ENCODE data around the gene CIAO2B.
"Not testable (repeated sequence)": the region's sequence is repeated elsewhere in the genome, so short reads cannot be mapped to it uniquely, and the experiment has no call there.

The CIAO2B gene

DNA sequence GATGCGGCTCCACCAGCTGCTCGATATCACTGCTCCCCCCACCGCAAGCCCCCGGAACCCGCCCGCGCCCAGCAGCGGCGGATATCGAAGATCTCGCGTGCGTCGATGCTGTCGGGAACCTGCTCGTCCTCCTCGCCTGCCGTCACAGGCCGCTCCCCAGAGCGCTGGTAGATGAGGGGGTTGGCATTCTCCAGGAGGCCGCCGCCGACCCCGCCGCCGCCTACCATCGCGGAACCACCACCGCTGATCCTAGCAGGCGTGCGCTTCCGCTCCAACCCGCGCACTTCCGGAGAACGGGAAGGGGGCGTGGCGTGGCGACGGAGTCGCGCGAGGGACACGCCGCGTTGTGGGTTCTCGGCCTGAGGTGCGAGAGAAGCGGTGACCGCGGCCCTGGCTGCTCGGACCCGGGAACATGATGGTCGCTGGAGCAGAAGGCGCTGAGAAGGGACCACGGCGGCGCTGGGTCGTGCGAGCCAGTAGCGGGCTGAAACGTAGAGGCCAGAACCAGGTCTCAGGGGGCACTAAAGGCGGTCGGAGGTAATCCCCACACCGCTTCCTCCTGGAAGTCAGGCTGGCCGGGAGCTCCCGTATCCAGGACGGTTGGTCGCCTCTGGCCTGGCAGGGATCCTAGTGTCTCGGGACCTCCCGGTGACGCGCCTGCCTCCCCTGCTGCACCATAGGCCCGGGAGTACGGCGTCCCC lies at the start of gene CIAO2B:
CIAO2B (minus strand) TSS at position 265 of the 701 bp plus-strand sequence; CDS start at position 227, 38 bp downstream.
- peak within 1 kb of the TSS; percentile 99 for H3K4me3 ChIP-seq (ENCODE audit: low read length)
- TF ChIP-seq, protein P1, sequence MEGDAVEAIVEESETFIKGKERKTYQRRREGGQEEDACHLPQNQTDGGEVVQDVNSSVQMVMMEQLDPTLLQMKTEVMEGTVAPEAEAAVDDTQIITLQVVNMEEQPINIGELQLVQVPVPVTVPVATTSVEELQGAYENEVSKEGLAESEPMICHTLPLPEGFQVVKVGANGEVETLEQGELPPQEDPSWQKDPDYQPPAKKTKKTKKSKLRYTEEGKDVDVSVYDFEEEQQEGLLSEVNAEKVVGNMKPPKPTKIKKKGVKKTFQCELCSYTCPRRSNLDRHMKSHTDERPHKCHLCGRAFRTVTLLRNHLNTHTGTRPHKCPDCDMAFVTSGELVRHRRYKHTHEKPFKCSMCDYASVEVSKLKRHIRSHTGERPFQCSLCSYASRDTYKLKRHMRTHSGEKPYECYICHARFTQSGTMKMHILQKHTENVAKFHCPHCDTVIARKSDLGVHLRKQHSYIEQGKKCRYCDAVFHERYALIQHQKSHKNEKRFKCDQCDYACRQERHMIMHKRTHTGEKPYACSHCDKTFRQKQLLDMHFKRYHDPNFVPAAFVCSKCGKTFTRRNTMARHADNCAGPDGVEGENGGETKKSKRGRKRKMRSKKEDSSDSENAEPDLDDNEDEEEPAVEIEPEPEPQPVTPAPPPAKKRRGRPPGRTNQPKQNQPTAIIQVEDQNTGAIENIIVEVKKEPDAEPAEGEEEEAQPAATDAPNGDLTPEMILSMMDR (conservative IDR thresholded peaks at IDR 0.05; ENCODE audit: low read length) = no peak
- peak; percentile 78 for DNase-seq (ENCODE audit: low read depth)

DNA sequence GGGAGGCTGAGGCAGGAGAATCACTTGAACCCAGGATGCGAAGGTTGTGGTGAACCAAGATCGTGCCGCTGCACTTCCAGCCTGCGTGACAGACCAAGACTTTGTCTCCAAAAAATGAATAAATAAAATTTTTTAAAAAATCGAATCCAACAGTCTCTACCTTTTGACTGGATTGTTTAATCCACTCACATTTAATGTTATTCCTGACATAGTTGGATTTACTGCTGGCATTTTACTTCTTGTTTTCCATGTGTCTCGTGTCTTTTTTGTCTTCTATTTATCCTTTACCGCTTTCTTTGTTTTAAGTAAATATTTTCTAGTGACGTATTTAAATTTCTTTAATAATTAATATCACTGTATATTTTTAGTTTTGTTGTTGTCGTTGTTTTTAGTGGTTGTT lies 48.8 kb upstream of the CIAO2B start:
- no peak for DNase-seq (ENCODE audit: low read depth)
- no peak overlapping the region for H3K4me3 ChIP-seq (ENCODE audit: low read length)
- TF ChIP-seq, protein P1 (conservative IDR thresholded peaks at IDR 0.05; ENCODE audit: low read length) = no peak

DNA sequence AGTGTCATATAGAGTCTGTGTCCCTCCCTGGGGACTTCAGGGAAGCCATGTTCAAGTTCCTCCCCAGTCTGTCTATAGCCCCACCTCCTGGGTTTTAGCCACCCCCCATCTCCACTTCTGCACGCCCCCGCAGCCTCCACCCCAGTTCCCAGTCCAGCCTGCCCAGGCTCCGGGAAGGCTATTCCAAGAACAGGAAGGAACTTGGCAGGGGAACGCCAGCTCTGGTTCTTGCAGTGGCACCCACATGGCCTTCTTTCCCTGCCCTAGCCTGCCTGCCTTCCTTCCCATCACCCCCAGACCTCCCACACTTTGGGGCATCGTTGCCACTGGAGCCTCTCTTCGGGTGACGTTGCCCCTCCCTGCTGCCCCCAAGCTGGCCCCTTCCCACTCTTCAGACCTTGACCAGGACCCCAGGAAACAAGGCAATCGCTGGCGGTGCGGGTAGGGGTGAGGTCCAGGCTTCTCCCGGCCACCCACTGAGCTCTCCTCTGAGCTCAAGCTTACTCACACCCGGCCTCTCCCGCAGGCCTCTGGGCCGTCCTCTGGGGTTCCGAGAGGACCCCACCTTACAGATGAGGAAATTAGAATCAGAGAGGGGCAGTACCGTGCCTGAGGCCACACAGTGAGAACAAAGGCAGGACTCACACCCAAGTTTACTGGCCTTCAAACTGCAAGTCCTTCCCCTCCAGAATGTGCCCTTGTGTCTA lies 45.0 kb upstream of the CIAO2B start:
- DNase-seq (ENCODE audit: low read depth) = peak; percentile 25
- TF ChIP-seq, protein P1 (conservative IDR thresholded peaks at IDR 0.05; ENCODE audit: low read length) = no peak
- no peak overlapping the region for H3K4me3 ChIP-seq (ENCODE audit: low read length)

DNA sequence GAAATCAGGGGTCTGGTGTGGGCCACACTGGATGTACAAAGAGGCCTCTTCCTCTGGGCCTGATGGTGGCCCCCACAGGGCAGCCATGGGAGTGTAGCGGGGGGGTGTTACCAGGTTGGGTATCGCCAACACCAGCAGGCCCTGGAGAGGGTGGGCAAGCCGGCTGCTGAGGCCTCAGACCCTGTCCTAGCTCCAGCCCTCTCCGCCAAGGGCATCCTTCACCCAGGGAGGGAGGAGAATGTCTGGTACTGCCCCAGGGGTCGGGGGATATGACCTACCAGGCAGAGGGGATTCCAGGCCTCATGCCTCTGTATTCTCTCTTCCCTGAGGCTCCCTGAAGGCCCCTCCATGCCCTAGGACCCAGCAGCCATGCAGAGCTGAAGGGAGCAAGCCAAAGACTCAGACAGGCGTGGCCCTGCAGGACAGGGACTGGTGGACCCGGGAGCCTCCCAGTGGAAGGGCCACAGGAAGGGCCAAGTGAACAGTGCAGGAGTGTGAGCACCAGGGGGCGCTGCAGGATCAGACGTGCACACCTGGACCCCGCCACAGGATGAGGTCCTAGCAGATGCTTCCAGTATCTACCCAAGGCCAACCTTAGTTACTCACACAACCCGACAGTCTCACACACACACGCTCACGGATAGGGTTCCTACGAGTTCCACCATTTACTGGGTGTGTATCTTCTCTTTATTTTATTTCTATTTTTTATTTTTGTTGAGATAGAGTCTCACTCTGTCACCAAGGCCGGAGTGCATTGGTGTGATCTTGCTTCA lies 43.3 kb upstream of the CIAO2B start:
- peak; percentile 81 for DNase-seq (ENCODE audit: low read depth)
- no peak overlapping the region for H3K4me3 ChIP-seq (ENCODE audit: low read length)
- TF ChIP-seq, protein P1 (conservative IDR thresholded peaks at IDR 0.05; ENCODE audit: low read length) = peak; percentile 92

DNA sequence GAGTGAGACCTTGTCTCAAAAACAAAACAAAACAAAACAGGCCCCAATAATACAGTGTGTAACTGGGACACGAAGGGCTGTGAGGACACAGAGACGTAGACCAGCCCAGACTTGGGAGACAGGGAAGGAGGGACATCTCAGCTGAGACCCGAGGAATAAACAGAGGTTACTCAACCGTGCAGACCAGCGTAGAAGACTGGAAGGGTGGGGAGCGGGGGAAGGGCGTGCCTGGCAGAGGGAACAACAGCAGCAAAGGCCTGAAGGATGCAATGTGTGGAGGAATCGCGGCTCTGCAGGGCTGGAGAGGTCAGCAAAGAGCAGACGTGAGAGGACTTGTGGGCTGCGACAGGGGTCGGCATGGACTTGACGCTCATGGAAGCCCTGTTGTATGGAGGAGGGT lies 42.5 kb upstream of the CIAO2B start:
- no peak for DNase-seq (ENCODE audit: low read depth)
- TF ChIP-seq, protein P1 (conservative IDR thresholded peaks at IDR 0.05; ENCODE audit: low read length) = no peak
- no peak overlapping the region for H3K4me3 ChIP-seq (ENCODE audit: low read length)

DNA sequence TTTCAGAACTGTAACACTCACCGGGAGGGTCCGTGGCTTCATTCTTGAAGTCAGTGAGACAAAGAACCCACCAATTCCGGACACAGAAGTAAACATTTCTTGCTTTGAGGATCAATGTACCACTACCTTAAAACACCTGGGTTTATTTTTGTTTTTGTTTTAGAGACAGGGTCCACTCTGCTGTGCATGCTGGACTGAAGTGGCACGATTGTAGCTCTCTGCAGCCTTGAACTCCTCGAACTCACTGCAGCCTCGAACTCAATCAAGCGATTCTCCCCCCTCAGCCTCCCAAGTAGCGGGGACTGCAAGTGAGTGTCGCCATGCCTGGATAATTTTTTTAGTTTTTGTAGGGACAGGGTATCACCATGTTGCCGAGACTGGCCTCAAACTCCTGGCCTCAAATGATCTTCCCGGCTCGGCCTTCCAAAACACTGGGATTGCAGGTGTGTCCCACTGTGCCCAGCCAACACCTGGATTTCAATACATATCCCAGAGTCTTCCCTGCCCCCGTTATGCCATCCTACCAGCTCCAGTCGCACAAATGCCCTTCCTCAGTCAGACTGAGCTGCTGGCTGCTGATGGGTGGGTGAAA lies 41.2 kb upstream of the CIAO2B start:
- H3K4me3 ChIP-seq (ENCODE audit: low read length) = no peak overlapping the region
- TF ChIP-seq, protein P1 (conservative IDR thresholded peaks at IDR 0.05; ENCODE audit: low read length) = no peak

DNA sequence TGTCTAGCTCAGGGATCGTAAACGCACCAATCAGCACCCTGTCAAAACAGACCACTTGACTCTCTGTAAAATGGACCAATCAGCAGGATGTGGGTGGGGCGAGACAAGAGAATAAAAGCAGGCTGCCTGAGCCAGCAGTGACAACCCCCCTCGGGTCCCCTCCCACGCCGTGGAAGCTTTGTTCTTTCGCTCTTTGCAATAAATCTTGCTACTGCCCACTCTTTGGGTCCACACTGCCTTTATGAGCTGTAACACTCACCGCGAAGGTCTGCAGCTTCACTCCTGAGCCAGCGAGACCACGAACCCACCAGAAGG lies 40.7 kb upstream of the CIAO2B start:
- DNase-seq (ENCODE audit: low read depth); H3K4me3 ChIP-seq (ENCODE audit: low read length): not testable (repeated sequence)

More for the DNA sequence above, 41.2 kb upstream of the CIAO2B start:
- no peak for DNase-seq (ENCODE audit: low read depth)

DNA sequence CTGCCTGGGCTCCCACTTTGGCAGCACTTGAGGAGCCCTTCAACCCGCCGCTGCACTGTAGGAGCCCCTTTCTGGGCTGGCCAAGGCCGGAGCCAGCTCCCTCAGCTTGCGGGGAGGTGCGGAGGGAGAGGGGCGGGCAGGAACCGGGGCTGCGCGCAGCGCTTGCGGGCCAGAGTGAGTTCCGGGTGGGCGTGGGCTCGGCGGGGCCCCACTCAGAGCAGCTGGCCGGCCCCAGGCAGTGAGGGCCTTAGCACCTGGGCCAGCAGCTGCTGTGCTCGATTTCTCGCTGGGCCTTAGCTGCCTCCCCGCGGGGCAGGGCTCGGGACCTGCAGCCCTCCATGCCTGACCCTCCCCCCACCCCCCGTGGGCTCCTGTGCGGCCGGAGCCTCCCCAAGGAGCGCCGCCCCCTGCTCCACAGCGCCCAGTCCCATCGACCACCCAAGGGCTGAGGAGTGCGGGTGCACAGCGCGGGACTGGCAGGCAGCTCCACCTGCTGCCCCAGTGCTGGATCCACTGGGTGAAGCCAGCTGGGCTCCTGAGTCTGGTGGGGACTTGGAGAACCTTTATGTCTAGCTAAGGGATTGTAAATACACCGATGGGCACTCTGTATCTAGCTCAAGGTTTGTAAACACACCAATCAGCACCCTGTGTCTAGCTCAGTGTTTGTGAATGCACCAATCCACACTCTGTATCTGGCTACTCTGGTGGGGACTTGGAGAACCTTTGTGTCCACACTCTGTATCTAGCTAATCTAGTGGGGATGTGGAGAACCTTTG lies 40.1 kb upstream of the CIAO2B start:
- not testable (repeated sequence) for H3K4me3 ChIP-seq (ENCODE audit: low read length); DNase-seq (ENCODE audit: low read depth)

All from AG10803 (cell line).